HG02623 (cell line): ENCODE data around the gene ADAMTS2.
"Not testable (repeated sequence)": the region's sequence is repeated elsewhere in the genome, so short reads cannot be mapped to it uniquely, and the experiment has no call there.

Experiments used
- ATAC-seq: cut with Tn5 transposase; IDR thresholded peaks from one replicate; pipeline ENCODE4 v1.9.1; 2021; ENCODE audit warnings: moderate library complexity; ENCODE audit not compliant: unreplicated experiment

Gene ADAMTS2

DNA sequence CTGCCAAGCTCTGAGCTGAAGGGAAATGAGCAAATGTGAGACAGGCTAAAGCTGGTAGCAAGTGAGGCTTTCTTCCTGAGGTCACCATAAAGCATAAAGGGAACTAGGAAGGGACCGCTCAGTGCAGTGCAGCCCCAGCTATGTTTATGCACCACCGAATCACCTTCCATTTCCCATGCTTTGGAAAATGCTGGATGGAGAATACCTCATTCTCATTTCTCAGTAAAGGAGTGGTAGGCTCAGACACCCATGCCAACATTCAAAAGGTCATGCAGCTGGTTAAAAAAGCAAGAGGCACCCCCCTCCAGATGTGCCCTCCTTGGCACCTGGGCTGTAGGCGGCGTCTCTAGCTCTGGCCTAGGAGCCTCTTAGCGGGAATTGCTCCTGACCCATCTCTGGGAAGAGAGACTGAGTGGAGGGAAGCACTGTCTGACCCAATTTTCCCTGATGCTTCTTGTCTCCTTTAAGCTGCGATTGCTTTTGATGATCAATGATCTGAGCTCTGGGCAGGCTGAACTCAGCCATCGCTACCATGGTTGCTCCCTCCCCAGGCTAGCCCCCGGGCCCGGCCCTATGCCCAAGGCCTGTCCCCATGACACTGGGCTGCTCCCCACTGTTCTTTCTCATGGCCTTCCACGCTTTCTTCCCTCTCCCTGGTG, 226.4 kb downstream of the ADAMTS2 start:
- no peak for ATAC-seq

DNA sequence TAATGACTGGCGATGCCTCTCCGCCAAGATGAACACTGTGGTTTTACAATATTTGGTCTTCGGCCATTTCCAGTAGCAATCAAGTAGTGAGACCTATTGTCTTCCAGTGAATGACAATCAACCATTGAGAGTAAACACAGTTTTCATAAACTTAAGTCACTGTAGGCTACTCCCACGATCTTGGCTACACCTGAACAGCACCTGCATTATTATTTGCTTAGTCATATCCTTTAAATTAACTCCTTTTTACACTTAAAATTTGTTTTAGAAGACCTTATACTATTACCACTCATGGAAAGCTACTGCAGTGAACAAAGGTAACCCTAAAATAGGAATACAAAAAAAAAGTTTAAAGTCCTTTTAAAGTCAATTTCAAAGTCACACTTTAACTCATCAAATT, 226.9 kb downstream of the ADAMTS2 start:
- no peak for ATAC-seq

GRCh38 chr5:179115845-179116524, 229.3 kb downstream of the ADAMTS2 start:
- ATAC-seq, result no peak

DNA sequence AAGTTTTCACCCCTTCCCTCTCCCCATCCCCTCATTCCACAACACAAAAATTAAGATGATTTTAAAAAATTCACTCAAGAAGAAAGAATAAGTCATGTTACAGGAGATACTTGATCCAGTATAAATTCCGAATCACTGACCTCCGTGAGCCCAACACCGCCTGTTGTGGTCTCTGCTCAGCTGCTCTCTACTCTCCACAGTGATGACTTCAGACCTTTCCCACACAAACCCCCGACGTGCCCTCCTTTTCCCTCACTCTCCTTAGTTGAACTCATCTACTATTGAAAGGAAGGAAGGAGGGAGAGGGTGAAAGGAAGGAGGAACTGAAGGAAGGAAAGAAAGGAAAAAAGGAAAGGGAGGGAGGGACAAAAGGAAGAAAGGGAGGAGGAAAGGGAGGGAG, 230.0 kb downstream of the ADAMTS2 start:
- ATAC-seq, result no peak

- ATAC-seq, result no peak
Measured at GRCh38 chr5:179114756-179115155, 230.5 kb downstream of the ADAMTS2 start.

DNA sequence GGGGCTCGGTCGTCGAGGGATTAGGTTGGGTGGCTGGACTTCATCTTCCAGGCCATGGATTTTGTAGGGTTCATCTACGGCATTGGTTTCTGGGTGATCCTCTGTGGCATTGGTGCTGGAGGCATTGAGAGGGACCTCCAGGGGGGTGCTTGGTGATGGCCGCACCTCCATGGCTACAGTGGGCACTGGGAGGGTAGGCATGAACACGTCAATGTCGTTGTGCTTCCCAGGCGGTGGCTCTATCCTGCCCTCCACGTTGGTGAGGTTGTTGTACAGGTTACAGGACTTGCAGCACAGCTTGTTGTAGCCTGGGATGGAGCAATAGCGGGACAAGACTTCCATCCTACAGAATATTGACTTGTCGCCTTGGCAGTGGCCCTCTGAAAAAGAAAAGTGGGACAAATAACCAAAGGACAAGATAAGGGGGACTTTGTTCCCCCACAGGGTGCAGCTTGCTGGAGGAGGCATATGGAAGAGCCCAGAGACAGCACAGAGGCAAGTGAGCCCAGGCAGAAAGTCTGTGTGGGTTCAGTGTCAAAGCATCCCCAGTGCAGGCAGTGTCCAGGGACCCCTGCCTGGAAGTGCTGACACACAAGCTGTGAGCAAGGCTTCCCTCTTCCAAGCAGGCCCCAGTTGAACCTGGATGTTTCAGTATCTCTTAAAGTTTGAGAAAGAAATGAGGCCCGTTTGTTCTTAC, 231.2 kb downstream of the ADAMTS2 start:
- no peak for ATAC-seq

GRCh38 chr5:179113143-179113530, 232.1 kb downstream of the ADAMTS2 start:
- no peak for ATAC-seq

DNA sequence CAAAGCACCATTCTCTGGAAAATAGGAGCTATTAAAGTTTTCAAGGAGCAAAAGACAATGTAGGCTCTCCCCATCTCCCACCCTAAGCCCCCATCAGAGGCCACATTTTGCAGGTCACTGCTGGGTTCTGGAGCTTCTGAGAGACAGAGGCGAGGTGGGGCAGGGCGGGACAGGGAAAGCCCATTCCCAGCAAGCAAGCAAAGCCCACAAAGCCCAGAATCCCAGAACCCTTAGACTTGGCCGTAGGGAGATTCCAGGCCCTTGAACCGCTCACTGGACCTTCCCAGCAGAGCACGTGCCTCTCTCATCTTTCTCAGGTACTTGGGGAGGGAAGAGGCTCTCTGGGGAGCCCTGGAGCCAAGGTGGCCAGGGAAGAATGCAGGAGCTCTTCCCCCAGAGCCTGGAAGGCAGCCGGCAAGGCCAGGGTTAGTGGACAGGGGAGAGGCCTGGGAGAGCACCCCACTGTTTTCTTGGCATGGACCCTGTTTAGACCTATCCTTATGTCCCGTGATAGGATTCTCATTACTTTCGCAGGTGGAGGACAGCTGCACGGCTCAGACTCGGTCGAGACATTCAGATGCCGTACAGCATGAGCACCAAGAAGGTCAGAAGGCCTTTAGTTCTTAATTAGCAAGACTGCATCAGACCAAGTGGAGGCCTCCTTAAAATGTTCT, 232.7 kb downstream of the ADAMTS2 start:
- no peak for ATAC-seq

GRCh38 chr5:179111267-179112207, 233.7 kb downstream of the ADAMTS2 start:
- ATAC-seq, result no peak

GRCh38 chr5:179110528-179110927, 234.7 kb downstream of the ADAMTS2 start:
- ATAC-seq, result no peak

DNA sequence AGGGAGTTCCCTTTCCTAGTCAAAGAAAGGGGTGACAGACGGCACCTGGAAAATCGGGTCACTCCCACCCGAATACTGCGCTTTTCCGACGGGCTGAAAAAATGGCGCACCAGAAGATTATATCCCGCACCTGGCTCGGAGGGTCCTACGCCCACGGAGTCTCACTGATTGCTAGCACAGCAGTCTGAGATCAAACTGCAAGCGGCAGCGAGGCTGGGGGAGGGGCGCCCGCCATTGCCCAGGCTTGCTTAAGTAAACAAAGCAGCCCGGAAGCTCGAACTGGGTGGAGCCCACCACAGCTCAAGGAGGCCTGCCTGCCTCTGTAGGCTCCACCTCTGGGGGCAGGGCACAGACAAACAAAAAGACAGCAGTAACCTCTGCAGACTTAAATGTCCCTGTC, 244.0 kb downstream of the ADAMTS2 start:
- ATAC-seq, result not testable (repeated sequence)

- ATAC-seq, result no peak
Measured at GRCh38 chr5:179089502-179089901, 255.8 kb downstream of the ADAMTS2 start.

- ATAC-seq, result no peak
Measured at GRCh38 chr5:179080724-179081123, 264.5 kb downstream of the ADAMTS2 start.

GRCh38 chr5:179079165-179079987, 265.9 kb downstream of the ADAMTS2 start:
- ATAC-seq, result no peak

DNA sequence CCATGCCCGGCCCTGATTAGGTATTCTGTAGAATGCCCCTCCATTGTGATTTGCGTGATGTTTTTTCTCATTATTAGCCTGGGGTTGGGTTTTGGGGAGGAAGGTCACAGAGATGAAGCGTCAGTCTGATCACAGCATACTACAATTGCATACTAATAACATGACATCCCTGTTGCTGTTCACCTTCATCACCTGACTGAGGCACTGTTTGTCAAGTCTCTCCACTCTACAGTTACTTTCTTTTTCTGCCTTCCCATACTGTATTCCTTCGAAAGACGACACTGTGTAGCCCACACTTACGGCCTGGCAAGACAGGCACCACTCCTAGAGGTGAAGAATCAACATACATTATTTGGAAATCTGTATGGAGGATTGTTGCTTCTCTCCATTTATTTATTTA, 279.6 kb downstream of the ADAMTS2 start:
- ATAC-seq, result no peak

DNA sequence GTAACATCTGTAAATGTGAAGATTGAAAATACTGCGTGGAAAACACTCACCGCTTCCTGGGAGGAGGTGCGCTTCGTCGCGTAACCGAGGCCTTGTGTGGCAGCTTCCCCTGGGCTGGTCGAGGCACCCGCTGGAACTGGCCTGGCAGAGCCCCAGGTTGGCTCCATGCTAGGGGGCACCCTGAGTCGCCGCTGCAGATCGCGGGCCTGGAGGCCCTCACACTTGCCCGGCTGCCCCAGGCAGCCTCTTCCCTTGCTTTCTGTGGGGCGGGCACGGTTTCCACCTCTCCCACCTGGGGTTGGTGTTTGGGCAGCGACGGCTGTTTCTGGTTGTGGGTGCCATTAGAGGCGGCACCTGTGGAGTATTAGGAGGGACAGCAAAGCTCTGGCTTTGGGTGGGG, 284.2 kb downstream of the ADAMTS2 start:
- no peak for ATAC-seq
